GM19438 (cell line): ENCODE measurements around the gene POSTN.

Source experiments
- ATAC-seq: cut with Tn5 transposase; IDR thresholded peaks from one replicate; pipeline ENCODE4 v1.9.1; 2021; ENCODE audit warnings: low read depth; ENCODE audit not compliant: unreplicated experiment

Gene POSTN

GRCh38 chr13:37529751-37530385 lies 68.7 kb downstream of the POSTN start:
- no peak for ATAC-seq

GRCh38 chr13:37526710-37527473 lies 71.7 kb downstream of the POSTN start:
- no peak for ATAC-seq

- ATAC-seq: no peak
Measured at GRCh38 chr13:37515226-37515625, 83.3 kb downstream of the POSTN start.
